ENCODE results near the gene GFPT2.

DNA sequence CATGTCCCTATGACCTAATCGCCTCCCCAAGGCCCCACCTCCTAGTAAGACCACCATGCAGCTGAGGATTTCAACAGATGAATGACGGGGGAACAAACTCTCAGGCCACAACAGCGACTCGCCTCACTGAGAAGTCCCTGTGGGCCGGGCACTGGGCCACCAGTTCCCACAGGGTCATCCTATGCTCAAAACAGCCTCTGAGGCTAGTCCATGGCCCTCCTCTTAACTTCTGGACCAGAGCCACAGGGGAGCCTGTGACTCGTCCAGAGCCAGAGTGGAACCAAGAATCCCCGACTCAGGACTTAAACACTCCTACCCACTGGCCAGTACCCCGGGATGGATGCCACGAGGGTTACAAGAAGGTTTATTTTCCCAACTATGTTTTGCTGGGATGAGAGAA, 12.3 kb downstream of the GFPT2 start:
- TF ChIP-seq EZH2 (IDR thresholded peaks at IDR 0.05; ENCODE audit: insufficient read depth, poor library complexity, severe bottlenecking) (no peak), EZH2phosphoT487 (IDR thresholded peaks at IDR 0.05; ENCODE audit: insufficient read depth, low read depth) (no peak)
